ENCODE results near the gene UMAD1.

UMAD1 gene

GRCh38 chr7:7918736-7919448, 278.3 kb downstream of the UMAD1 start:
- DNase-seq (ENCODE audit: low spot score) (no peak), FAIRE-seq (no peak)

GRCh38 chr7:7919449-7919945, 278.9 kb downstream of the UMAD1 start:
- DNase-seq (ENCODE audit: low spot score) (no peak), FAIRE-seq (no peak)

- FAIRE-seq (no peak), DNase-seq (ENCODE audit: low spot score) (no peak)
Observed at GRCh38 chr7:7920056-7920455, 279.5 kb downstream of the UMAD1 start.

GRCh38 chr7:7920481-7920880, 279.9 kb downstream of the UMAD1 start:
- no peak for FAIRE-seq
- no peak for DNase-seq (ENCODE audit: low spot score)

GRCh38 chr7:7921830-7922229, 281.3 kb downstream of the UMAD1 start:
- FAIRE-seq (no peak), DNase-seq (ENCODE audit: low spot score) (no peak)

- no peak for DNase-seq (ENCODE audit: low spot score)
- no peak for FAIRE-seq
Observed at GRCh38 chr7:7922684-7923385, 282.3 kb downstream of the UMAD1 start.

GRCh38 chr7:7923818-7924217, 283.3 kb downstream of the UMAD1 start:
- DNase-seq (ENCODE audit: low spot score) = no peak
- no peak for FAIRE-seq

- FAIRE-seq (no peak), DNase-seq (ENCODE audit: low spot score) (no peak)
Observed at GRCh38 chr7:7924303-7924702, 283.8 kb downstream of the UMAD1 start.

Data from RCC 7860 (cell line).